Activated T-helper 2 cell treated with anti-CD3 and anti-CD28 coated beads, Interferon-gamma antibody, Interleukin-2, Interleukin-4, amounts not matched to agents 10 μg/mL and 5 μg/mL and 100 μg/mL, durations not matched to agents 14 hours and 24 hours and 36 hours (primary cell): ENCODE results near the gene LENG1. TPM values are rescaled to one million over a fixed set of nuclear protein-coding genes. Genes with fewer than 3 reads are reported as not detected.

Experiments
- DNase-seq: peaks from one replicate; pipeline ENCODE4 v3.0.0; 2021; ENCODE audit warnings: low spot score
- H3K27ac Mint-ChIP-seq: one replicate; pipeline ENCODE4 v1.8.0; 2021; ENCODE audit warnings: mixed read lengths
- H3K27me3 Mint-ChIP-seq: one replicate; pipeline ENCODE4 v1.8.0; 2021; ENCODE audit warnings: low read depth, mixed read lengths
- H3K36me3 Mint-ChIP-seq: one replicate; pipeline ENCODE4 v1.8.0; 2021; ENCODE audit warnings: low read depth, mixed read lengths
- H3K4me1 Mint-ChIP-seq: one replicate; pipeline ENCODE4 v1.8.0; 2021; ENCODE audit warnings: low read depth, mixed read lengths
- H3K4me3 Mint-ChIP-seq: one replicate; pipeline ENCODE4 v1.8.0; 2021; ENCODE audit warnings: low read depth, mild to moderate bottlenecking, moderate library complexity, mixed read lengths
- H3K9me3 Mint-ChIP-seq: one replicate; pipeline ENCODE4 v1.8.0; 2021; ENCODE audit warnings: mixed read lengths
- intact Hi-C: fragments of 100-400 bp; cut with micrococcal nuclease; formaldehyde crosslinking; loops from one replicate; pipeline ENCODE4 v1.15.1; 2023
- total RNA-seq: library from RNA; stranded (reverse); gene quantifications from 2 replicates; pipeline ENCODE4 v1.2.3, GENCODE V29; 2022

The LENG1 gene
- total RNA-seq, 1 donor from 2014 or later: 4.0 TPM

- intact Hi-C loops: no loop called here
These were observed 20.8 kb downstream of the LENG1 start for GRCh38 chr19:54138489-54139256.

GRCh38 chr19:54137699-54138488, 21.6 kb downstream of the LENG1 start, which contains the start of gene CNOT3:
Gene CNOT3, plus strand, starts transcription at chr19:54137762. Its CDS starts 5,217 bp downstream, at chr19:54142979.
- Mint-ChIP-seq H3K4me1 (peaks cover 32% of the 10 kb centered on the region), H3K36me3 (peaks cover 34% of the 10 kb centered on the region), H3K9me3 (no peaks in the 10 kb centered on the region), H3K27ac (peak within 1 kb of the TSS; percentile 92), H3K4me3 (peak within 1 kb of the TSS; percentile 95), H3K27me3 (no peaks in the 10 kb centered on the region)
- no peak for DNase-seq
- intact Hi-C loops: loop anchor here (1.0 kb wide), 5 partner anchors 21 to 240 kb away; partner anchors contain the start of genes LENG1, NDUFA3, PRPF31 and TFPT

More at GRCh38 chr19:54138489-54139256, 20.8 kb downstream of the LENG1 start:
- Mint-ChIP-seq H3K27me3 (no peaks in the 10 kb centered on the region), H3K36me3 (peaks cover 41% of the 10 kb centered on the region), H3K27ac (peak overlapping the region; percentile 92), H3K9me3 (no peaks in the 10 kb centered on the region), H3K4me3 (peak overlapping the region; percentile 95), H3K4me1 (peaks cover 32% of the 10 kb centered on the region)
- DNase-seq: no peak

- intact Hi-C loops: loop anchor here (1.0 kb wide), 5 partner anchors 22 to 241 kb away; partner anchors contain the start of genes LENG1, NDUFA3, PRPF31 and TFPT
- Mint-ChIP-seq H3K4me3 (peak overlapping the region; percentile 86), H3K27ac (peak overlapping the region; percentile 74), H3K27me3 (no peaks in the 10 kb centered on the region), H3K4me1 (peaks cover 31% of the 10 kb centered on the region), H3K9me3 (no peaks in the 10 kb centered on the region), H3K36me3 (peaks cover 27% of the 10 kb centered on the region)
- peak; percentile 100 for DNase-seq
These were observed 22.4 kb downstream of the LENG1 start for GRCh38 chr19:54136864-54137698.

- intact Hi-C loops: no loop called here
- peaks cover 28% of the 10 kb centered on the region for H3K36me3 Mint-ChIP-seq
- H3K27me3 Mint-ChIP-seq: no peaks in the 10 kb centered on the region
- H3K27ac Mint-ChIP-seq: peak overlapping the region; percentile 74
- no peaks in the 10 kb centered on the region for H3K9me3 Mint-ChIP-seq
- H3K4me1 Mint-ChIP-seq: peaks cover 29% of the 10 kb centered on the region
- no peak for DNase-seq
- H3K4me3 Mint-ChIP-seq: peak overlapping the region; percentile 86
These were observed 23.2 kb downstream of the LENG1 start for GRCh38 chr19:54136086-54136863.

GRCh38 chr19:54133957-54134590, 25.4 kb downstream of the LENG1 start:
- Mint-ChIP-seq H3K4me1 (peaks cover 20% of the 10 kb centered on the region), H3K36me3 (peaks cover 22% of the 10 kb centered on the region), H3K4me3 (no peak overlapping the region), H3K9me3 (no peaks in the 10 kb centered on the region), H3K27ac (peak overlapping the region; percentile 11), H3K27me3 (no peaks in the 10 kb centered on the region)
- intact Hi-C loops: no loop called here
- no peak for DNase-seq

- Mint-ChIP-seq H3K27ac (no peak overlapping the region), H3K27me3 (no peaks in the 10 kb centered on the region), H3K36me3 (peaks cover 19% of the 10 kb centered on the region), H3K4me1 (peaks cover 15% of the 10 kb centered on the region), H3K9me3 (no peaks in the 10 kb centered on the region), H3K4me3 (no peak overlapping the region)
- intact Hi-C loops: no loop called here
- DNase-seq: no peak
These were observed 26.1 kb downstream of the LENG1 start for GRCh38 chr19:54133312-54133956.

- Mint-ChIP-seq H3K4me1 (peaks cover 5% of the 10 kb centered on the region), H3K36me3 (peaks cover 39% of the 10 kb centered on the region), H3K27ac (no peak overlapping the region), H3K4me3 (no peak overlapping the region), H3K9me3 (no peaks in the 10 kb centered on the region), H3K27me3 (no peaks in the 10 kb centered on the region)
- intact Hi-C loops: no loop called here
- DNase-seq: no peak
These were observed 29.9 kb downstream of the LENG1 start for GRCh38 chr19:54129617-54129996.

GRCh38 chr19:54128796-54129616, 30.5 kb downstream of the LENG1 start:
- H3K27ac Mint-ChIP-seq: no peak overlapping the region
- intact Hi-C loops: no loop called here
- no peaks in the 10 kb centered on the region for H3K4me1 Mint-ChIP-seq
- no peaks in the 10 kb centered on the region for H3K9me3 Mint-ChIP-seq
- no peak for DNase-seq
- no peaks in the 10 kb centered on the region for H3K27me3 Mint-ChIP-seq
- H3K4me3 Mint-ChIP-seq: no peak overlapping the region
- H3K36me3 Mint-ChIP-seq: peaks cover 40% of the 10 kb centered on the region

GRCh38 chr19:54128441-54128725, 31.1 kb downstream of the LENG1 start:
- peaks cover 44% of the 10 kb centered on the region for H3K36me3 Mint-ChIP-seq
- intact Hi-C loops: no loop called here

GRCh38 chr19:54127688-54128440, 31.7 kb downstream of the LENG1 start:
- no peak overlapping the region for H3K4me3 Mint-ChIP-seq
- intact Hi-C loops: no loop called here
- peaks cover 49% of the 10 kb centered on the region for H3K36me3 Mint-ChIP-seq
- DNase-seq: no peak
- no peaks in the 10 kb centered on the region for H3K9me3 Mint-ChIP-seq
- no peak overlapping the region for H3K27ac Mint-ChIP-seq
- no peaks in the 10 kb centered on the region for H3K4me1 Mint-ChIP-seq
- no peaks in the 10 kb centered on the region for H3K27me3 Mint-ChIP-seq

More at GRCh38 chr19:54128441-54128725, 31.1 kb downstream of the LENG1 start:
- Mint-ChIP-seq H3K4me1 (no peaks in the 10 kb centered on the region), H3K27ac (no peak overlapping the region), H3K4me3 (no peak overlapping the region), H3K9me3 (no peaks in the 10 kb centered on the region), H3K27me3 (no peaks in the 10 kb centered on the region)
- DNase-seq: no peak
